RWPE1 (cell line): ENCODE data around the gene OBP2B.
A peak's percentile ranks its signal among the peaks of the same experiment; 100 is the strongest.

Experiments
- CTCF ChIA-PET: fragments of 350-600 bp; sonication (Branson Sonifier 250); formaldehyde crosslinking; extraction: SDS; loops from one replicate; lab custom pipeline; 2021; lab: Yijun Ruan, JAX
- POLR2A ChIA-PET: fragments of 400-600 bp; formaldehyde crosslinking; extraction: SDS; loops from one replicate; lab custom pipeline; 2020; ENCODE audit warnings: antibody characterized with exemption; ENCODE audit not compliant: low non-redundant PET; lab: Yijun Ruan, JAX
- DNase-seq: peaks from one replicate; pipeline ENCODE4 v3.0.0; 2012; ENCODE audit warnings: low spot score
- H3K27ac ChIP-seq: fragments of 450-650 bp; 2 replicates; pipeline ENCODE4 v1.5.1; 2017
- CTCF ChIP-seq: fragments of 450-650 bp; conservative IDR thresholded peaks from 2 replicates; pipeline ENCODE4 v1.5.1; 2017; ENCODE audit warnings: low read depth, mild to moderate bottlenecking

OBP2B gene

GRCh38 chr9:133160742-133161546 lies 48.1 kb downstream of the OBP2B start:
- peak; percentile 92 for TF ChIP-seq CTCF
- DNase-seq, result peak; percentile 89
- ChIA-PET POLR2A (no interaction called here), CTCF (interaction anchor here (0.6 to 1.6 kb wide), 12 partner anchors 10 to 1840 kb away, joined by 3 to 8 read pairs (median 4); no protein-coding TSS in a partner anchor)
- no peak overlapping the region for H3K27ac ChIP-seq

- TF ChIP-seq CTCF, result no peak
- no peak overlapping the region for H3K27ac ChIP-seq
- CTCF ChIA-PET, result interaction anchor here (0.6 to 3.0 kb wide), 7 partner anchors 11 to 185 kb away, joined by 3 to 15 read pairs (median 3); no protein-coding TSS in a partner anchor
- DNase-seq, result no peak
- POLR2A ChIA-PET, result no interaction called here
Observed at GRCh38 chr9:133158695-133159094, 50.4 kb downstream of the OBP2B start.
